ENCODE data around the gene ADAMTS2. TPM values are rescaled to one million over a fixed set of nuclear protein-coding genes. Genes with fewer than 3 reads are reported as not detected.

ADAMTS2 gene
- total and polyA plus RNA-seq, 2 of the 8 experiments (the other 6 are each of a cell fraction or from before 2014, with no cell fraction given) = 6.6 to 7.3 TPM

DNA sequence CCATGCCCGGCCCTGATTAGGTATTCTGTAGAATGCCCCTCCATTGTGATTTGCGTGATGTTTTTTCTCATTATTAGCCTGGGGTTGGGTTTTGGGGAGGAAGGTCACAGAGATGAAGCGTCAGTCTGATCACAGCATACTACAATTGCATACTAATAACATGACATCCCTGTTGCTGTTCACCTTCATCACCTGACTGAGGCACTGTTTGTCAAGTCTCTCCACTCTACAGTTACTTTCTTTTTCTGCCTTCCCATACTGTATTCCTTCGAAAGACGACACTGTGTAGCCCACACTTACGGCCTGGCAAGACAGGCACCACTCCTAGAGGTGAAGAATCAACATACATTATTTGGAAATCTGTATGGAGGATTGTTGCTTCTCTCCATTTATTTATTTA, 279.6 kb downstream of the ADAMTS2 start:
- H4K5ac ChIP-seq (ENCODE audit: insufficient read length, low read depth, low read length) = no peak overlapping the region
- H3K36me3 ChIP-seq (ENCODE audit: control insufficient read depth in 2 of 4, insufficient read depth in 4 of 4, low read length in 3 of 4) = peaks cover 0 to 9% (median 4%) of the 10 kb centered on the region in 4 experiments; a peak in 4 of 8 replicates
- no peak overlapping the region for H3K56ac ChIP-seq (replicated peaks; ENCODE audit: insufficient read length, low read depth, low read length)
- FAIRE-seq (no peak), DNase-seq (ENCODE audit: low read depth in 1 of 2, low spot score in 2 of 2) (no peak)
- no peak overlapping the region for H4K91ac ChIP-seq (replicated peaks; ENCODE audit: insufficient read length, low read length)
- CTCF ChIA-PET (ENCODE audit: partially characterized antibody) = no interaction called here
- no peak overlapping the region for H3K23ac ChIP-seq (ENCODE audit: insufficient read length)
- H3K4me2 ChIP-seq (ENCODE audit: insufficient read depth in 1 of 2, low read depth in 2 of 2, low read length in 2 of 2) = no peak overlapping the region
- H4K8ac ChIP-seq (ENCODE audit: extremely low read depth, insufficient read depth, low read length) = no peak overlapping the region
- H2AK5ac ChIP-seq (ENCODE audit: low read depth, low read length) = no peak overlapping the region
- H3K18ac ChIP-seq (ENCODE audit: extremely low read depth, low read length) = no peak overlapping the region
- H3K14ac ChIP-seq (ENCODE audit: insufficient read length) = no peak overlapping the region
- WGBS, 2 experiments (ENCODE audit: extremely low coverage in 1 of 2, insufficient coverage in 1 of 2, insufficient read length in 1 of 2, insufficient replicate concordance in 2 of 2, low coverage in 1 of 2, low lambda C conversion rate in 2 of 2, missing lambda C conversion rate in 1 of 2) = 90% methylated on average over 6 of the region's 6 CpGs; no CpG with 5 or more reads in 1 of the 2 experiments
- H3K4me1 ChIP-seq (replicated peaks in 1 of 4; ENCODE audit: control insufficient read depth in 3 of 4, insufficient read depth in 4 of 4, low read length in 3 of 4) = peaks cover 0 to 3% (median 0%) of the 10 kb centered on the region in 4 experiments; a peak in 1 of 7 replicates
- H2BK120ac ChIP-seq (replicated peaks; ENCODE audit: low read depth, low read length) = no peak overlapping the region
- peaks cover under 1% of the 10 kb centered on the region; the same call in 1 of the 2 replicates for H3K23me2 ChIP-seq (ENCODE audit: low read depth, low read length)
- no peak overlapping the region for H2AFZ ChIP-seq (ENCODE audit: low read length)
- H3K9me3 ChIP-seq (ENCODE audit: insufficient read depth in 2 of 2, low read depth in 1 of 2, low read length in 1 of 2) = peaks cover 66% of the 10 kb centered on the region in 2 experiments
- H3K27ac ChIP-seq (ENCODE audit: low read depth, low read length) = no peak overlapping the region
- H2BK15ac ChIP-seq (ENCODE audit: low read length) = no peak overlapping the region
- POLR2A ChIA-PET (ENCODE audit: partially characterized antibody) = no interaction called here
- no peak overlapping the region for H3K4ac ChIP-seq (replicated peaks; ENCODE audit: insufficient read length, low read depth, low read length)
- H3K4me3 ChIP-seq (ENCODE audit: extremely low read depth in 1 of 4, insufficient read depth in 2 of 4, low read depth in 3 of 4, low read length in 4 of 4) = no peak overlapping the region
- no peak overlapping the region for H2BK12ac ChIP-seq (ENCODE audit: low read depth, low read length)
- H3K27me3 ChIP-seq (replicated peaks in 1 of 4; ENCODE audit: control insufficient read depth in 3 of 4, extremely low read depth in 1 of 4, insufficient read depth in 3 of 4, low read length in 3 of 4) = peaks cover 0 to 3% (median 0%) of the 10 kb centered on the region in 4 experiments; a peak in 1 of 7 replicates
- H3K79me2 ChIP-seq (ENCODE audit: control insufficient read depth in 1 of 2, insufficient read depth in 2 of 2, low read length in 2 of 2) = no peaks in the 10 kb centered on the region
- H2BK20ac ChIP-seq (ENCODE audit: low read length) = no peak overlapping the region
- H2BK5ac ChIP-seq (ENCODE audit: low read depth, low read length) = no peak overlapping the region
- no peaks in the 10 kb centered on the region for H4K20me1 ChIP-seq (replicated peaks in 1 of 2; ENCODE audit: control insufficient read depth in 1 of 2, insufficient read depth in 2 of 2, low read length in 2 of 2)
- peaks cover 2% of the 10 kb centered on the region; the same call in 1 of the 2 replicates for H3K79me1 ChIP-seq (ENCODE audit: low read depth, low read length)
- TF ChIP-seq GABPA (IDR thresholded peaks at IDR 0.05; ENCODE audit: borderline replicate concordance, insufficient read depth, low read length) = no peak
- no peak for TF ChIP-seq JUN (IDR thresholded peaks at IDR 0.05; ENCODE audit: low read depth, low read length)
- no peak for TF ChIP-seq KDM1A (IDR thresholded peaks at IDR 0.05; ENCODE audit: borderline replicate concordance, low read length)
- no peak for TF ChIP-seq POLR2A (IDR thresholded peaks at IDR 0.05; ENCODE audit: control extremely low read depth in 1 of 2, low read depth in 2 of 2, low read length in 2 of 2)
- TF ChIP-seq RAD21 (IDR thresholded peaks at IDR 0.05 in 1 of 2, conservative IDR thresholded peaks at IDR 0.05 in 1 of 2; ENCODE audit: low read depth in 2 of 2, low read length in 2 of 2) = peak in 1 of 2 experiments; percentile 21; a peak in 1 of 4 replicates
- no peak overlapping the region for H3K9ac ChIP-seq (replicated peaks in 1 of 4; ENCODE audit: extremely low read depth in 1 of 4, low read depth in 3 of 4, low read length in 3 of 4)
